PC-9 (cell line): Measurements from ENCODE around the gene SASH3. TPM values are rescaled to one million over a fixed set of nuclear protein-coding genes. Genes with fewer than 3 reads are reported as not detected.
A peak's percentile ranks its signal among the peaks of the same experiment; 100 is the strongest.

Source experiments
- BruUV-seq: library from RNA; stranded (reverse); fragments of 400-500 nt; replicated peaks from 2 replicates; lab custom pipeline; 2021; lab: Mats Ljungman, UMichigan
- CTCF ChIA-PET: fragments of 300-600 bp; sonication (Branson Sonifier 250); formaldehyde crosslinking; loops from one replicate; lab custom pipeline; 2022; ENCODE audit warnings: antibody characterized with exemption; lab: Charles Lee
- POLR2A ChIA-PET: fragments of 300-600 bp; sonication (Branson Sonifier 250); formaldehyde crosslinking; loops from one replicate; lab custom pipeline; 2022; ENCODE audit warnings: antibody characterized with exemption; ENCODE audit not compliant: unreplicated experiment; lab: Charles Lee
- DNase-seq, 2 experiments: peaks; one replicate each; pipeline versions ENCODE4 v3.0.0 to v3.0.0-alpha.2; 2015 to 2022; ENCODE audit warnings: mixed read lengths in 1 of 2
- H2AFZ ChIP-seq: fragments of 200-600 bp; sonication (generic); 2 replicates; pipeline ENCODE4 v1.8.1; 2017; ENCODE audit warnings: antibody characterized with exemption
- H3F3A ChIP-seq: fragments of 200-600 bp; sonication (generic); 2 replicates; pipeline ENCODE4 v1.8.1; 2017; ENCODE audit warnings: antibody characterized with exemption, mild to moderate bottlenecking, low read depth; ENCODE audit not compliant: insufficient read depth
- H3K27ac ChIP-seq: fragments of 200-600 bp; sonication (generic); 2 replicates; pipeline ENCODE4 v1.6.1; 2016; ENCODE audit warnings: mixed run types
- H3K27me3 ChIP-seq: fragments of 200-600 bp; sonication (generic); 2 replicates; pipeline ENCODE4 v1.6.1; 2016; ENCODE audit warnings: low read depth, mixed run types; ENCODE audit not compliant: insufficient read depth
- H3K36me3 ChIP-seq: fragments of 200-600 bp; sonication (generic); 2 replicates; pipeline ENCODE4 v1.6.1; 2016; ENCODE audit warnings: low read depth, mixed run types
- H3K4me1 ChIP-seq: fragments of 200-600 bp; sonication (generic); replicated peaks from 2 replicates; pipeline ENCODE4 v1.6.1; 2016; ENCODE audit warnings: mixed run types; ENCODE audit not compliant: insufficient read depth
- H3K4me2 ChIP-seq: fragments of 200-600 bp; sonication (generic); 2 replicates; pipeline ENCODE4 v1.6.1; 2017; ENCODE audit warnings: mixed run types
- H3K4me3 ChIP-seq: fragments of 200-600 bp; sonication (generic); 2 replicates; pipeline ENCODE4 v1.6.1; 2016; ENCODE audit warnings: mixed run types
- H3K79me2 ChIP-seq: fragments of 200-600 bp; sonication (generic); 2 replicates; pipeline ENCODE4 v1.6.1; 2017; ENCODE audit warnings: low read depth, mixed run types
- H3K9me2 ChIP-seq: fragments of 200-600 bp; sonication (generic); 2 replicates; pipeline ENCODE4 v1.8.1; 2017; ENCODE audit warnings: mild to moderate bottlenecking; ENCODE audit not compliant: insufficient read depth
- H3K9me3 ChIP-seq: fragments of 200-600 bp; sonication (generic); 2 replicates; pipeline ENCODE4 v1.8.1; 2016; ENCODE audit warnings: low read depth; ENCODE audit not compliant: insufficient read depth
- H4K20me1 ChIP-seq: fragments of 200-600 bp; sonication (generic); 2 replicates; pipeline ENCODE4 v1.8.1; 2017; ENCODE audit not compliant: insufficient read depth
- EZH2 ChIP-seq: fragments of 200-600 bp; sonication (generic); IDR thresholded peaks from 2 replicates; pipeline ENCODE4 v1.8.0; 2017; ENCODE audit warnings: antibody characterized with exemption, low read depth
- intact Hi-C: fragments of 100-400 bp; cut with micrococcal nuclease; formaldehyde crosslinking; loops from one replicate; pipeline ENCODE4 v1.10.0; 2022; ENCODE audit not compliant: unreplicated experiment
- total RNA-seq: library from RNA; stranded (reverse); gene quantifications from 2 replicates; pipeline ENCODE4 v1.2.3, GENCODE V29; 2021
- TF ChIP-seq, protein P1 (sequence below): fragments of 200-600 bp; sonication (generic); conservative IDR thresholded peaks from 2 replicates; pipeline ENCODE4 v1.6.1; 2017; ENCODE audit warnings: mixed run types, antibody characterized with exemption, mild to moderate bottlenecking, moderate library complexity

Gene SASH3
- total RNA-seq, 1 experiment from 2014 or later = not detected

DNA sequence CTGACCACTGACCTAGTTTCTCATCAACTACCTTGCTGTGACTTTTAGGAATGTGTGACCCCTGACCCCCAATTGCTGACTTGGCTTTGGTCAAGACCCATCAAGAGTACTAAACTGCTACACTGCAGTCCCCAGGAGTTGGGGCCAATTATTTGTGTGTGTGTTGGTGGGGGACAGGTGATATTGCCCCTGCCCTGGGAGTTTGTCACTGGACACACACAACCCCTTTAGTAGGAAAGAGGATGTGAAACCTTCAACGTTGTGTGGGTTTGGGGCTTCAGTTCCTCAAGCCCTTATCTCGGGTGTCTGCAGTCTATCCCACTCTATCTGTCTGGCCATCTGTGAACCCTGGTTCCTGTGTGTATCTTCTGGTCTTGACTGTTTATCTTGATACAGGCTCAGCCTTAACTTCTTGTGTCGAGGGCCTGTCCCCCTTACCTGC lies 6.5 kb downstream of the SASH3 start:
- POLR2A ChIA-PET = no interaction called here

GRCh38 chrX:129787336-129788055 lies 7.7 kb downstream of the SASH3 start:
- H3K9me2 ChIP-seq = no peaks in the 10 kb centered on the region
- H3F3A ChIP-seq = no peaks in the 10 kb centered on the region
- H4K20me1 ChIP-seq = no peaks in the 10 kb centered on the region
- peak in 1 of 2 experiments; percentile 60 for DNase-seq
- BruUV-seq = no TSS peak
- TF ChIP-seq EZH2 = no peak
- TF ChIP-seq, protein P1, sequence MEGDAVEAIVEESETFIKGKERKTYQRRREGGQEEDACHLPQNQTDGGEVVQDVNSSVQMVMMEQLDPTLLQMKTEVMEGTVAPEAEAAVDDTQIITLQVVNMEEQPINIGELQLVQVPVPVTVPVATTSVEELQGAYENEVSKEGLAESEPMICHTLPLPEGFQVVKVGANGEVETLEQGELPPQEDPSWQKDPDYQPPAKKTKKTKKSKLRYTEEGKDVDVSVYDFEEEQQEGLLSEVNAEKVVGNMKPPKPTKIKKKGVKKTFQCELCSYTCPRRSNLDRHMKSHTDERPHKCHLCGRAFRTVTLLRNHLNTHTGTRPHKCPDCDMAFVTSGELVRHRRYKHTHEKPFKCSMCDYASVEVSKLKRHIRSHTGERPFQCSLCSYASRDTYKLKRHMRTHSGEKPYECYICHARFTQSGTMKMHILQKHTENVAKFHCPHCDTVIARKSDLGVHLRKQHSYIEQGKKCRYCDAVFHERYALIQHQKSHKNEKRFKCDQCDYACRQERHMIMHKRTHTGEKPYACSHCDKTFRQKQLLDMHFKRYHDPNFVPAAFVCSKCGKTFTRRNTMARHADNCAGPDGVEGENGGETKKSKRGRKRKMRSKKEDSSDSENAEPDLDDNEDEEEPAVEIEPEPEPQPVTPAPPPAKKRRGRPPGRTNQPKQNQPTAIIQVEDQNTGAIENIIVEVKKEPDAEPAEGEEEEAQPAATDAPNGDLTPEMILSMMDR = no peak
- H3K27me3 ChIP-seq = no peaks in the 10 kb centered on the region
- no peaks in the 10 kb centered on the region for H3K36me3 ChIP-seq
- POLR2A ChIA-PET = no interaction called here
- H3K79me2 ChIP-seq = no peaks in the 10 kb centered on the region
- CTCF ChIA-PET = interaction anchor here (0.6 to 0.7 kb wide), 3 partner anchors 14 to 182 kb away, joined by 3 to 11 read pairs (median 8); no protein-coding TSS in a partner anchor
- no peak overlapping the region for H2AFZ ChIP-seq
- no peak overlapping the region for H3K27ac ChIP-seq
- H3K4me2 ChIP-seq = no peak overlapping the region
- intact Hi-C loops = no loop called here
- no peak overlapping the region for H3K4me3 ChIP-seq
- H3K4me1 ChIP-seq = no peaks in the 10 kb centered on the region
- no peaks in the 10 kb centered on the region for H3K9me3 ChIP-seq

More for the DNA sequence above, 6.5 kb downstream of the SASH3 start:
- no TSS peak for BruUV-seq
- H2AFZ ChIP-seq = no peak overlapping the region
- H3K9me3 ChIP-seq = no peaks in the 10 kb centered on the region
- CTCF ChIA-PET = no interaction called here
- no peak overlapping the region for H3K4me3 ChIP-seq
- H3K36me3 ChIP-seq = no peaks in the 10 kb centered on the region
- TF ChIP-seq, protein P1 = no peak
- no peak for TF ChIP-seq EZH2
- no peaks in the 10 kb centered on the region for H3K79me2 ChIP-seq
- no peak overlapping the region for H3K27ac ChIP-seq
- no peaks in the 10 kb centered on the region for H3K27me3 ChIP-seq
- H3K4me1 ChIP-seq = no peaks in the 10 kb centered on the region
- H4K20me1 ChIP-seq = no peaks in the 10 kb centered on the region
- no peak overlapping the region for H3K4me2 ChIP-seq
- H3K9me2 ChIP-seq = no peaks in the 10 kb centered on the region
- H3F3A ChIP-seq = no peaks in the 10 kb centered on the region
- intact Hi-C loops = no loop called here
- DNase-seq = no peak

- H4K20me1 ChIP-seq = no peaks in the 10 kb centered on the region
- H3K4me1 ChIP-seq = no peaks in the 10 kb centered on the region
- no peak overlapping the region for H2AFZ ChIP-seq
- CTCF ChIA-PET = interaction anchor here (0.6 kb wide), 1 partner anchor 179 kb away, joined by 3 read pairs; no protein-coding TSS in a partner anchor
- no peaks in the 10 kb centered on the region for H3K79me2 ChIP-seq
- no peak for TF ChIP-seq EZH2
- TF ChIP-seq, protein P1 = no peak
- no peaks in the 10 kb centered on the region for H3K36me3 ChIP-seq
- H3K27ac ChIP-seq = no peak overlapping the region
- DNase-seq = no peak
- H3K4me3 ChIP-seq = no peak overlapping the region
- no peaks in the 10 kb centered on the region for H3F3A ChIP-seq
- no peaks in the 10 kb centered on the region for H3K27me3 ChIP-seq
- intact Hi-C loops = no loop called here
- BruUV-seq = no TSS peak
- POLR2A ChIA-PET = no interaction called here
- H3K4me2 ChIP-seq = no peak overlapping the region
- H3K9me2 ChIP-seq = no peaks in the 10 kb centered on the region
- H3K9me3 ChIP-seq = no peaks in the 10 kb centered on the region
Observed at GRCh38 chrX:129788527-129788926, 8.8 kb downstream of the SASH3 start.
